ENCODE results near the gene P3H4.

GRCh38 chr17:41811549-41812380, at the start of gene P3H4:
- TF ChIP-seq CTCF (IDR thresholded peaks at IDR 0.05; ENCODE audit: poor library complexity, severe bottlenecking): peak; percentile 93
- no peak for TF ChIP-seq TAF1 (IDR thresholded peaks at IDR 0.05; ENCODE audit: low read depth)
- TF ChIP-seq EP300 (conservative IDR thresholded peaks at IDR 0.05; ENCODE audit: poor library complexity, severe bottlenecking): peak; percentile 46
- peak; percentile 65 for TF ChIP-seq POLR2AphosphoS5 (IDR thresholded peaks at IDR 0.05)
- TF ChIP-seq RAD21 (conservative IDR thresholded peaks at IDR 0.05): peak; percentile 64
- TF ChIP-seq REST (IDR thresholded peaks at IDR 0.05; ENCODE audit: borderline replicate concordance): no peak
- TF ChIP-seq EZH2 (IDR thresholded peaks at IDR 0.05; ENCODE audit: borderline replicate concordance, insufficient read depth, low read length, poor library complexity, severe bottlenecking): no peak
- peak; percentile 75 for TF ChIP-seq MXI1 (conservative IDR thresholded peaks at IDR 0.05; ENCODE audit: poor library complexity, severe bottlenecking)
- TF ChIP-seq SMC3 (conservative IDR thresholded peaks at IDR 0.05; ENCODE audit: poor library complexity): peak; percentile 67
